HG03095 (cell line): Measurements from ENCODE around the gene WNT2B.

Source experiments
- ATAC-seq: cut with Tn5 transposase; IDR thresholded peaks from one replicate; pipeline ENCODE4 v1.9.1; 2021; ENCODE audit warnings: moderate library complexity; ENCODE audit not compliant: unreplicated experiment

WNT2B gene

DNA sequence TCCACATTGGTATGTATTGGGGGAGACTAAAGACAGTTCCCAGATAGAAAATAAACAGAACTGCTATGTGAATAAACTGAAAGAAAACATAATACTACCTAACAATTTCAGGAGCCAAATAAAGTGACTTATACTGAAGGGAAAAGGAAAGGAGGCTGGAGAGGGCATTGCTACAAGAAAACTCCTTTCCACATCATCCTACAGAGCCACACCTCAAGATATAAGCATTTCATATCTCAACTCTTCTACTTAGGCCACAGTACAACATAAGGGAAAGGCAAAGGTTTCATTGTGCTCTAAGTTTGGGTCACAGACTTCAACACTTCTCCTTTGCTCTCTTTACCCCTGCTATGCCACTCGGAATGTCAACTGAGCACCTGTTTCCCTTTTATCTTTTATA, 55.3 kb downstream of the WNT2B start:
- ATAC-seq, result no peak

DNA sequence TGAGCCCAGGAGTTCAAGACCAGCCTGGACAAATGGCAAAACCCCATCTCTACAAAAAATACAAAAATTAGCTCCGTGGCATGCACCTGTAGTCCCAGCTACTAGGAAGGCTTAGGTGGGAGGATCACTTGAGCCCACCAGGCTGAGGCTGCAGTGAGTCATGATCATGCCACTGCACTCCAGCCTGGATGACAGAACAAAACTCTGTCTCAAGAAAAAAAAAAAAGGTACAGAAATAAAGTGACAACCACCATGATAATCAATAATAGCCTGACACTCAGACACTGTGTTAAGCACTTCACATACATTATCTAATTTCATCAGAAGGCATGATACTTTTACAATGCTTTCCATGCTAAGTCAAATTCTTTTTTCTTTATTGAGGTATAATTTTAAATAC, 57.0 kb downstream of the WNT2B start:
- ATAC-seq, result no peak

DNA sequence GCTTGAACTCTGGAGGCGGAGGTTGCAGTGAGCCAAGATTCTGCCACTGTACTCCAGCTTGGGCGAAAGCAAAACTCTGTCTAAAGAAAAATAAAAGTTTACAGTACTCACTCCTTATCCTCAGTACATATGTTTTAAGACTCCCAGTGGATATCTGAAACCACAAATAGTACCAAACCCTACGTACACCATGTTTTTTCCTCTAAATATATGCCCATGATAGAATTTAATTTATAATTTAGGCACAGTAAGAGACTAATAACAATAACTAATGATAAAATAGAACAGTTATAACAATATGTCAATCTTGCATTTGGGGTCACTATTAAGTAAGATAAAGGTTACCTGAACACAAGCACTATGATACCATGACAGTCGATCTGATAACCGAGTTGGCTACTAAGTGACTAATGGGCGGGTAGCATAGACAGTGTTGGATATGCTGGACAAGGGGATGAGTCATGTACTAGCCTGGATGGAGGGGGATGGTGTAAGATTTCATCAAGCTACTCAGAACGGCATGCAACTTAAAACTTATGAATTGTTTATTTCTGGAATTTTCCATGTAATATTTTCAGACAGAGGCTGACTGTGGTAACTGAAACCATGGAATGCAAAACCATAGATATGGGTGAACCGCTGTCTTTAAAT, 66.5 kb downstream of the WNT2B start:
- no peak for ATAC-seq

DNA sequence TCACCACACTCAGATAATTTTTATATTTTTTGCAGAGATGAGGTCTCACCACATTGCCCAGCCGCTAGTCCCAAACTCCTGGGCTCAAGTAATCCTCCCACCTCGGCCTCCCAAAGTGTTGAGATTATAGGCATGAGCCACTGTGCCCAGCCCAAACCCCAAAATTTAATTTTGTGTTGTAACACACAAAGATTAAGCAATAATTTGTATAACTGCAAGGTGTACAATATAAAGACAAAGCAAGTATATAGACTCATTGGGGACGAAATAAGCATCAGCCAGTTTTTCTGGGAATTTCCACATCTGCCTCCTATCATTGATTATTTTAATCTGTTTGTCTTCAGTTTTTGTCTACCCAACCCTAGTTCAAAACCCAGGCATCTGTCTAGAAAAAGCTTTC, 67.5 kb downstream of the WNT2B start:
- no peak for ATAC-seq
